Measurements from ENCODE around the gene NEAT1.

The NEAT1 gene

DNA sequence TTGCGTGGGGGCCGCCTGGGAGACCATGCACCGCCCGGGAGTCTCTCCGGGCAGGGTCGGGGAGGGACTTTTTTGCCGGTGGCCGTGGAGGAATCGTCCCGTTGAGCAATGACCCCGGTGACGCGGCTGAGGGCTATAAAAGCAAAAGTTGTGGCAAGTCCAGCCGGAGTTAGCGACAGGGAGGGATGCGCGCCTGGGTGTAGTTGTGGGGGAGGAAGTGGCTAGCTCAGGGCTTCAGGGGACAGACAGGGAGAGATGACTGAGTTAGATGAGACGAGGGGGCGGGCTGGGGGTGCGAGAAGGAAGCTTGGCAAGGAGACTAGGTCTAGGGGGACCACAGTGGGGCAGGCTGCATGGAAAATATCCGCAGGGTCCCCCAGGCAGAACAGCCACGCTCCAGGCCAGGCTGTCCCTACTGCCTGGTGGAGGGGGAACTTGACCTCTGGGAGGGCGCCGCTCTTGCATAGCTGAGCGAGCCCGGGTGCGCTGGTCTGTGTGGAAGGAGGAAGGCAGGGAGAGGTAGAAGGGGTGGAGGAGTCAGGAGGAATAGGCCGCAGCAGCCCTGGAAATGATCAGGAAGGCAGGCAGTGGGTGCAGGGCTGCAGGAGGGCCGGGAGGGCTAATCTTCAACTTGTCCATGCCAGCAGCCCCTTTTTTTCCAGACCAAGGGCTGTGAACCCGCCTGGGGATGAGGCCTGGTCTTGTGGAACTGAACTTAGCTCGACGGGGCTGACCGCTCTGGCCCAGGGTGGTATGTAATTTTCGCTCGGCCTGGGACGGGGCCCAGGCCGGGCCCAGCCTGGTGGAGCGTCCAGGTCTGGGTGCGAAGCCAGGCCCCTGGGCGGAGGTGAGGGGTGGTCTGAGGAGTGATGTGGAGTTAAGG lies at the start of gene NEAT1:
NEAT1 (plus strand) TSS at position 166 of the 883 bp plus-strand sequence.
- Mint-ChIP-seq H3K27ac (peak within 1 kb of the TSS; percentile 99), H3K27me3 (no peaks in the 10 kb centered on the region), H3K9me3 (ENCODE audit: low read depth) (no peaks in the 10 kb centered on the region), H3K4me3 (peak within 1 kb of the TSS; percentile 99), H3K4me1 (ENCODE audit: low read depth) (peaks cover 56% of the 10 kb centered on the region), H3K36me3 (peaks cover 28% of the 10 kb centered on the region)

DNA sequence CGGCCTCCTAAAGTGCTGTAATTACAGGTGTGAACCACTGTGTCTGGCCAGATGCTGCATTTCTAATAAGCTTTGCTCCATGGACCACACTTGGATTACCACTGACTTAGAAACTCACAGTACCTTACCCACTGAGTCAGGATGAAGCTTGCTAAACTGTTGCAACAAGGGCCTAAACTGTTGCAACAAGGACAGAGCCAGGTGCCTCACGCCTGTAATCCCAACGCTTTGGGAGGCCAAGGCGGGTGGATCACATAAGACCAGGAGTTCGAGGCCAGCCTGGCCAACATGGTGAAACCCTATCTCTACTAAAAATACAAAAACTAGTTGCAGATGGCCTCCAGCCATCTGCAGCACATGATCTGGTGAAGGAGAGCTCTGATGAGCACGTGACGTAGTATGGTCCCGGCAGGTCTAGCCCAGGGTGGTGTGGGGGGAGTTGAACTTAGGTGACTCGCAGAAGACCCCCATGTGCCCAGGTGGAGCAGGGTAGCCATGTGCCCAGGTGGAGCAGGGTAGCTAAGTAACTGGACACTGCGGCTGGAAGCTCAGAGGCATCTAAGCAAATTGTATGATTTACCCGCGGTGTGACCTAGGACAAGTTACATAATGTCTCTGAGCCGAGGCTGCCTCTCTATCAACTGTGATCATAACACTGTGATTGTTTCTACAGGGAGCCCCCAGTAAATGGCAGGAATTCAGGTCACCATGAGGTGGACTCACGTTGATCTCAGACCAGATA lies 48.6 kb upstream of the NEAT1 start:
- Mint-ChIP-seq H3K4me1 (ENCODE audit: low read depth) (peaks cover 3% of the 10 kb centered on the region), H3K36me3 (no peaks in the 10 kb centered on the region), H3K4me3 (no peak overlapping the region), H3K27ac (peak overlapping the region; percentile 48), H3K9me3 (ENCODE audit: low read depth) (no peaks in the 10 kb centered on the region), H3K27me3 (no peaks in the 10 kb centered on the region)

DNA sequence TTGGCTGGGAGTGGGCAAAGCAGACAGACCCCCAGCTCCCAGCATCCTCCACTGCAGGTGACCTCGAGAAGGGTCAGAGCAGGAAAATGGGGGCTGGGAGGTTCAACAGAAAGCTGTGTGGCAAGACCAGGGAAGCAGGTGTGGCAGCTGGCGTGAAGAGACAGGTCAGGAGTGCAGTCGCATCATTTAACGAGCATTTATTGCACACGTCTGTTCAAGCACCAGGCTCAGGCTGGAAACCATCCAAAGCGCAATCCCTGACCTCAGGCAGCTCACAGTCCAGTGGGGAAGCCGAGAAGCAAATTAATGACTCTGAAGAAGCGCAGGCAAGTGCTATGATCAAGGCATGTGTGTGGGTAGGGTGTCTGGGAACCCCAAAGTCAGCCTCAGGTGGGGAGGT lies 47.6 kb upstream of the NEAT1 start:
- Mint-ChIP-seq H3K9me3 (ENCODE audit: low read depth) (no peaks in the 10 kb centered on the region), H3K27me3 (no peaks in the 10 kb centered on the region), H3K4me1 (ENCODE audit: low read depth) (peaks cover 2% of the 10 kb centered on the region), H3K4me3 (no peak overlapping the region), H3K36me3 (no peaks in the 10 kb centered on the region), H3K27ac (no peak overlapping the region)

DNA sequence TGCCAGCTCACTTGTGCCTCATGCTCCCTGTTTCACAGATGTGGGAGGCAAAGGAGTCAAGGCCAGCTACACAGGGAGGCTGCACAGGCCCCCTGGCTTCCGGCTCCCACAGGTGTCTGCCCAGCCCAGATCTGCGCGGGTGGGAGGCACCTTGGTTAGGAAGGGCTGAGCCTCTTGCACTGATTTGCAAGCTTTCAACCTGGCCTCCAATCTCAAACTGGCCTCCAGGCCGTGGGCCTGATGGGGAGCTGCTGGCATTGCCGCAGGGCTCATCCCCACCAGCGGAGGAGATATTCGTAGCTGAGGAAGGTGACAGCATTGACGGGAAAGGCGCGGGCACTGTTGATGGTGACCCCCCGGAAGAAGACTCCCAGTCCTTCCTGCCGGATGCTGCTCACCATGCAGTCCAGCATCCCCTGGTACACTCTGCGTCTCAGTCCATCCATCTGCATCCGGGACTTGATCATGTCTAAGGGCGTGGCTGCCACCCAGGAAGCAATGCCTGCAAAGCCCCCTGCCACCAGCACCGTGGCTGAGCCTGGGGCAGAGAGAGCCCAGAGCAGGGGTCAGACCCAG lies 46.4 kb upstream of the NEAT1 start:
- Mint-ChIP-seq H3K4me3 (no peak overlapping the region), H3K36me3 (no peaks in the 10 kb centered on the region), H3K27ac (no peak overlapping the region), H3K9me3 (ENCODE audit: low read depth) (no peaks in the 10 kb centered on the region), H3K4me1 (ENCODE audit: low read depth) (peaks cover 2% of the 10 kb centered on the region), H3K27me3 (no peaks in the 10 kb centered on the region)

DNA sequence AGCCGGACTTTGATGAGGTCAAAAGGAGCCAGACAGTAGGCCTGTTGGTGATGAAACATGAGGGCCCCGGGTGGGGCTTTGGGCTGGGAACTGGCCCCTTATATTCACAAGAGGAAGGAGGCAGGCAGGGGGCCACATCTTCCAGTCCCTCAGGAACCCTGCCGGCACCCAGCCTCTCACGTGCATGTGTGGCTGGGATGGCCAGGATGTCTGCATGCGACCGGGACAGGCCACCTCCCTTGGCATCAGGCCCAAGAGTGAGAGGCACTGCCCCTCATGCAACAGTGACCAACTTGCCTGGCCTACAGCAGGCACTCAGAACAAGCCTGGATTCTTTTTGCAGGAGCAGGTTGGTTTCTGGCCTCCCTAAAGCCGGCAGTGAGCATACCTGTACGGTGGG lies 45.6 kb upstream of the NEAT1 start:
- Mint-ChIP-seq H3K27me3 (no peaks in the 10 kb centered on the region), H3K4me1 (ENCODE audit: low read depth) (peaks cover 8% of the 10 kb centered on the region), H3K36me3 (no peaks in the 10 kb centered on the region), H3K9me3 (ENCODE audit: low read depth) (no peaks in the 10 kb centered on the region), H3K4me3 (no peak overlapping the region), H3K27ac (no peak overlapping the region)

DNA sequence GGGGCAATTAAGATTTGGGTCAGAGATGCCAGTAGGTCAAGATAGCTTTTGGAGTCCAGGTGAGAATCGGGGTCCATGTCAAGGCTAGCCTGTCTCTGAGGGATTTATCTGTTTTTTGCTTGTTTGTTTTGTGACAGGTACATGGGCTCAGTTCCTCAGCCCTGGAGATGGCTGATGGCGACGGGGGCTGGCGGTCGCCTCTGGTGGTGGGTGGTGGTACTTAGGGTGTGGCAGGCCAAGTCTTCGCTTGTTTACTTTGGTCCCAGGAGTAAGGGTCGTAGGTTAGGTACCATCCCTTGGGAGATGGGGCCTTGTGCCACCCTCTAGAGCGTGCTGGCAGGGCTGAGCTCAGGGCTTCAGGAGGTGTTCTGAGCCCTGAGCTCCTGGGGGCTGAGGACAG lies 44.8 kb upstream of the NEAT1 start:
- Mint-ChIP-seq H3K27ac (peak overlapping the region; percentile 28), H3K4me3 (no peak overlapping the region), H3K4me1 (ENCODE audit: low read depth) (peaks cover 13% of the 10 kb centered on the region), H3K27me3 (no peaks in the 10 kb centered on the region), H3K9me3 (ENCODE audit: low read depth) (no peaks in the 10 kb centered on the region), H3K36me3 (no peaks in the 10 kb centered on the region)

DNA sequence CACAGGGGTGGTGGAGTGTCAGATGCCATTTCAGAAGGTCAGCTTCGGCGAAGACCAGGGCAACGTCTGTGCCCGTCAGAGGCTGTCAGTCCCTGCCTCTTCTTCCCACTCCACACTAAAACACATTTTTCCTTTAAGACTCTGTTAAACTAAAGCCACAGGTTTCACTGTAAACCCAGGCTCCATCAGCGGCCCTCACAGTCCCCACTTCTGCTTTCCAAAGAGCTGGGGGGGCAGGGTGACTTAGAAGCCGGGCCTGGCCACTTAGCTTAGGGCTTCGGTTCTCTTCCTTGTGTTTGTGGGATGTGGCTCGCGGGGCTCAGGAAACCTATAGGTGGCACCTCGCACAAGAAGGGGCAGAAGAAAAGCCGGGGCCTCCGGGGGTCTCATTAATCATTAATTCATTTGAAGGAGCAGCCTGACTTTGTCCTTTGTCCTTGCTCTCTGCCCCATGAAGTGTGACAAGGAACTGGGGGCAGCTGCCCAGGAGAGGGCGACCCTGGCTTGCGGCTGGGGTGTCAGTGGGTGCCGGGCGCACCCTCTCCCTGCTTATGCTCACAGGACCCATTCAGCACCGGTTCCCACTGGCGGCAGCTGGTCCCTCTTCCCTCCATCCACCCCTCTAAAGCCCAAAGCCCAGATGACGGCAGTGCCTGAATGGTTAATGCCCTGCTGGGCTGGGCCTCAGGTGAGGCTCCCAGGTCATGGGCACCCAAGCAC lies 44.2 kb upstream of the NEAT1 start:
- Mint-ChIP-seq H3K9me3 (ENCODE audit: low read depth) (no peaks in the 10 kb centered on the region), H3K27me3 (no peaks in the 10 kb centered on the region), H3K27ac (no peak overlapping the region), H3K4me1 (ENCODE audit: low read depth) (peaks cover 19% of the 10 kb centered on the region), H3K4me3 (no peak overlapping the region), H3K36me3 (no peaks in the 10 kb centered on the region)

DNA sequence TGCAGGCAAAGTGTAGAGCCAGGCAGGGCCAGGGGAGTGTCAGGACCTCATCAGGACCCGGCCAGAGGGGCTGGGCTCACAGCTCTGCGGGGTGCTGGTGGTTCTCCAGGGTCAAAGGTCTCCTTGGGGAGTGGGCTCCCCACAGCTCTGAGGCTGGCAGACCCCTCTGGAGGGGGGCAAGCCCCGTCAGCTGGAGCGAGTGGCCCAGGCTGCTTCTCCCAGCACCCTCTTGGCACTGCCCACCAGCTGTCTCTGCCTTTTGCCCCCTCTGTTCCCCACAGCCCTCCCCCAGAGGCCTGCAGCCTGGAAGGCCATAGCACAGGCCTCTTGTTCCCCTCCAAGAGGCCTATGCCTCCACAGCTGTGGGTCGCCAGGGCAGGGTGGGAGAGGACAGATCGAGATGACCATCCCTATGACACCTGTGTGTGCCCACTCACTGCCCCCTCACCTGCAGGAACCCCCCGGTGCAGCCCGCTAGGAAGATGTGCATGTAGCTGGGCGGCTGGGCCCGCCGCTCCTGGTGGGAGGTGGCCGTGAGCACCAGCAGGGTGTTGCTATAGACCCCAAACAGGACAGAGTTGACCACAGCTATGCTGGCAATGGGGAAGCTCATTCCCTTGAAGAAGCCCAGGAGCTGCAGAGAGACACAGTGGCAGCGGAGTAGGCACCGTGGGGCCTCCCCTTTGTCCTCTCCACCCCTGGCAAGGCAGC lies 43.5 kb upstream of the NEAT1 start:
- Mint-ChIP-seq H3K9me3 (ENCODE audit: low read depth) (no peaks in the 10 kb centered on the region), H3K36me3 (no peaks in the 10 kb centered on the region), H3K4me1 (ENCODE audit: low read depth) (peaks cover 24% of the 10 kb centered on the region), H3K4me3 (no peak overlapping the region), H3K27me3 (no peaks in the 10 kb centered on the region), H3K27ac (no peak overlapping the region)

DNA sequence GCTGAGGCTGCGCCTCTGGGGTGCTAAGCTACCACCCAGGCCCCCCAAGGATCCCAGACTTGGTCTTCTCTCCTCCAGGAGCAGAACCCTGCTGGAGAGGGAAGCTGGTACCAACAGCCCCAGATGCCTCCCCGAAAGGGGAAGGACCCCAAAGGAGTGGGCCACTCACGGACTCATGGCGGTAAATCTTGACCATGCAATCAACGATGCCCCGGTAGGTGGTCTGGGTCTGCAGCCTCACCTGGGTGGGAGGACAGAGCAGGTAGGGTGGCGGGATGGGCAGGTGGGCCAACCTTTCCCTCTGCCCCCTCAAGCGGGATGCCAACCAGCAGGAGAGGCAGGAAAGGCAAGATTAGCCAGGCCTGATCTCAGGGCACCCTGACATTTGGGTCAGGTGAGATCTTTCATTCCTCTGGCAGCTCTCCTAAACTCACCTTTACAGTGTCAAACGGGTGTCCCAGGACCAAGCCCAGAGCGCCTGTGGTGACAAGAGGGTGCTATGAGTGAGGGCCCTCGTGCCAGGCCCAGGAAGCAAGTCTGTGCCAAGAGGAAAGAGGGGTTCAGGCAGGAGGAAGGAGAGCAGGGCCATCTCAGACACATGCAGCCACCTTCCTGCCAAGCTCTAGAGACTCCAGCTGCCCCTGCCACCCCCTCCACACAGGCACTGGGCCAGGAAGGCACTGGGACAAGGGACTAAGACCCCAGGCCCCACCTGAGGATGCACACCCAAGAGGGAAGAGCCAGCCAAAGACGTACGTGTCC lies 42.7 kb upstream of the NEAT1 start:
- Mint-ChIP-seq H3K36me3 (no peaks in the 10 kb centered on the region), H3K4me3 (no peak overlapping the region), H3K4me1 (ENCODE audit: low read depth) (peaks cover 32% of the 10 kb centered on the region), H3K9me3 (ENCODE audit: low read depth) (no peaks in the 10 kb centered on the region), H3K27ac (peak overlapping the region; percentile 68), H3K27me3 (no peaks in the 10 kb centered on the region)

DNA sequence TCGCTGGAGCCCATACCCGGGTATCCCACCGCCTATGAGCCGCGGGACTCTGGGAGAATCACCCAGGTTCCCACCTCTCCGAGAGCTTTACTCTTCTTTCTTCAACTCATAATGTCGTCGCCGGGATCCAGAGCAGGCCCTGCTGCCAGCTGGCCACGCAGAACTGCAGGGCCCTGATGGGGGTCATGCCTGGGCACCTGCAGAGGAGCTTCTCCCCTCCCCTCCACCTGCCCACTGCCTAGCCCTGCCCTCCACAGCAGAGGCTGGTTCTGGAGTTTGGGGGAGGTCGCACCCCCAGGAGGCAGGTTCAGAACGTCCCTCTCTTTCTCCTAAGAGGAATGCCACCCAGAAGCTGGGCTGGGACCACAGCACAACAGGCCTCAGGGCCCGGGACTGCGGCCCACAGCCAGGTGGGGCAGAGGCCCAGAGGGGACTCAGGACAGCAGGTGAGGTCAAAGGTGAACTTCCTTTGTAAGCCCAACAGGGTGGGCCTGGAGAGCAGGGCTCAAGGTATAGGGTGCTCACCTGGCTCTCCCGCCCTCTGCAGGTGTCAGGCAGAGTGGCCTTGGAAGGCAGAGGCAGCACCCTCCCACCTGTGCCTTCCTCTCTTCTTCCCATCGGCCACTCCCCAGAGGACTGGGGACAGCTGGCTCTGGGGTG lies 42.0 kb upstream of the NEAT1 start:
- peaks cover 39% of the 10 kb centered on the region for H3K4me1 Mint-ChIP-seq (ENCODE audit: low read depth)
- no peaks in the 10 kb centered on the region for H3K27me3 Mint-ChIP-seq
- no peaks in the 10 kb centered on the region for H3K36me3 Mint-ChIP-seq
- H3K9me3 Mint-ChIP-seq (ENCODE audit: low read depth) = no peaks in the 10 kb centered on the region
- peak overlapping the region; percentile 91 for H3K4me3 Mint-ChIP-seq
- peak overlapping the region; percentile 98 for H3K27ac Mint-ChIP-seq

DNA sequence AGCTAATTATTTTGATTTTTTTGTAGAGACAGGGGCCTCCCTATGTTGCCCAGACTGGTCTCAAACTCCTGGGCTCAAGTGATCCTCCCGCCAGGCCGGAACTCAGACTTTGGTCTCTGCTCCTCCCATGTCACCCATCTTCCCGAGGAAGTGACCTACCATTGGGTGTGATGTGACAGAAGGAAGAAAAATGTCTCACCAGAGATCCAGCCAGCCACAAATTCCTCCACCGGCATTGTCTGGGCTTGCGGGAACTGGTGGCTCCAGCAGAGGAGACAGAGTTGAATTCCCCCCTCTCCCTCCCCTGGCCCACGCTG lies 40.9 kb upstream of the NEAT1 start:
- Mint-ChIP-seq H3K27me3 (no peaks in the 10 kb centered on the region), H3K4me3 (peak overlapping the region; percentile 91), H3K9me3 (ENCODE audit: low read depth) (no peaks in the 10 kb centered on the region), H3K4me1 (ENCODE audit: low read depth) (peaks cover 46% of the 10 kb centered on the region), H3K36me3 (no peaks in the 10 kb centered on the region), H3K27ac (peak overlapping the region; percentile 98)

DNA sequence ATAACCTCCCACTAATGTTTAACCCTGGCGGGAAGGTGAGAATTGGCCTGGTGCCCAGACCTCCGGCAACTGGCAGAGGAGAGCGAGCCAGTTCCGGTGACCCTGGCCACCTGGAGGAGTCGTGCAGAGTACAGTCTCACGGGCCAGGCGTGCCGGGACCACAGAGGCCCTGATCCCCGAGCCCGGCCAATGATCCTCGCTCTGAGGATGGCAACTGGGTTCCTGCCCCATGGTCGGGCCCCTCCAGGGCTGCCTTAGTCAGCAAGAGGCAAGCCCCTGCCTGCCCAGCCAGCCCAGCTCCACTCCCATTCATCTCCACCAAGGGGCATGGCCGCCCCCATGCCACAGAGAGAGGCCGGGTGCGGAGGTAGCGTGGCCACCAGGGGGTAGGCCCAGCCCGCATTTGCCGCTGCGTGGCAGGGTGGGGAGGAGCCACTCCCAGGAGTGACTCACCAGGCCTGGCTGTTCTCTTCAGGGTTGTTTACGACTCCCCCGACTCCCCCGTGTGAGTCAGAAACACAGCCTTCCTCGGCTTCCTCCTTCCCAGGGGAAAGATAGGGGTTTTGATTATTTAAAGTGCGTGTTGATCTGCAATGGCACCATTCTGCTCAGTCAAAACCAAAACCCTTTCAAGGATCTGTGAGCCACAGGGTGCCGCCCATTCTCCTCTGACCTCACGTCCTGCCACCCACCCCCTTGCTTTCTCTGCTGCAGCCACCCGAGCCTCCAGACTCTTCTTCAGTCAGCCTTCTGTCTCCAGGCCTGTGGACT lies 40.4 kb upstream of the NEAT1 start, which contains the start of gene SLC25A45:
SLC25A45 (minus strand) TSS at position 614 of the 771 bp plus-strand sequence. CDS start 695 bp downstream, outside the sequence.
- H3K4me1 Mint-ChIP-seq (ENCODE audit: low read depth) = peaks cover 46% of the 10 kb centered on the region
- H3K36me3 Mint-ChIP-seq = no peaks in the 10 kb centered on the region
- H3K27me3 Mint-ChIP-seq = no peaks in the 10 kb centered on the region
- H3K4me3 Mint-ChIP-seq = peak within 1 kb of the TSS; percentile 91
- H3K27ac Mint-ChIP-seq = peak within 1 kb of the TSS; percentile 98
- H3K9me3 Mint-ChIP-seq (ENCODE audit: low read depth) = no peaks in the 10 kb centered on the region
